Ishikawa (cell line): Measurements from ENCODE around the gene MLF1.

Experiments
- EGR1 ChIP-seq: IDR thresholded peaks from 2 replicates; pipeline ENCODE4 v1.6.1; 2012
- EP300 ChIP-seq: IDR thresholded peaks from 2 replicates; pipeline ENCODE4 v1.6.1; 2012; ENCODE audit warnings: borderline replicate concordance
- FOXM1 ChIP-seq: IDR thresholded peaks from 2 replicates; pipeline ENCODE4 v1.6.1; 2012; ENCODE audit warnings: low read depth, borderline replicate concordance
- MAX ChIP-seq: IDR thresholded peaks from 2 replicates; pipeline ENCODE4 v1.6.1; 2012
- REST ChIP-seq: IDR thresholded peaks from 2 replicates; pipeline ENCODE4 v1.6.1; 2012; ENCODE audit warnings: low read depth, mild to moderate bottlenecking
- YY1 ChIP-seq: IDR thresholded peaks from 2 replicates; pipeline ENCODE4 v1.6.1; 2012; ENCODE audit warnings: low read depth
- TF ChIP-seq, protein P1 (sequence below): IDR thresholded peaks from 2 replicates; pipeline ENCODE4 v1.6.1; 2012

- TF ChIP-seq EP300 (no peak), REST (no peak), YY1 (no peak), EGR1 (no peak), FOXM1 (no peak), MAX (no peak)
- TF ChIP-seq, protein P1, sequence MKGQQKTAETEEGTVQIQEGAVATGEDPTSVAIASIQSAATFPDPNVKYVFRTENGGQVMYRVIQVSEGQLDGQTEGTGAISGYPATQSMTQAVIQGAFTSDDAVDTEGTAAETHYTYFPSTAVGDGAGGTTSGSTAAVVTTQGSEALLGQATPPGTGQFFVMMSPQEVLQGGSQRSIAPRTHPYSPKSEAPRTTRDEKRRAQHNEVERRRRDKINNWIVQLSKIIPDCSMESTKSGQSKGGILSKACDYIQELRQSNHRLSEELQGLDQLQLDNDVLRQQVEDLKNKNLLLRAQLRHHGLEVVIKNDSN, result no peak
Measured at GRCh38 chr3:158631981-158632380, 61.0 kb downstream of the MLF1 start.
